Gastroesophageal sphincter (tissue), 4 donors: Measurements from ENCODE around the gene CHST14. TPM values are rescaled to one million over a fixed set of nuclear protein-coding genes. Genes with fewer than 3 reads are reported as not detected.

ENCODE experiments used
- ATAC-seq: fragments of 150-250 bp; one replicate; pipeline ENCODE4 v1.9.1; 2016; ENCODE audit warnings: mild to moderate bottlenecking, moderate library complexity
- H3K27ac ChIP-seq, 4 donors: fragments of 200-600 bp; sonication (generic) in 3 of 4; 1 replicate in 3 of 4; 2 replicates in 1 of 4; pipeline ENCODE4 v1.5.1; 2016 to 2019
- H3K27me3 ChIP-seq: fragments of 200-600 bp; sonication (generic); one replicate; pipeline ENCODE4 v1.5.1; 2019
- H3K36me3 ChIP-seq, 2 donors: fragments of 200-600 bp; sonication (generic); one replicate each; pipeline ENCODE4 v1.5.1; 2019; ENCODE audit warnings: control low read depth in 1 of 2
- H3K4me1 ChIP-seq, 3 donors: fragments of 200-600 bp; sonication (generic); 1 replicate in 2 of 3; 2 replicates in 1 of 3; pipeline ENCODE4 v1.5.1; 2016 to 2019; ENCODE audit warnings: control low read depth in 2 of 3
- H3K4me3 ChIP-seq, 2 donors: fragments of 200-600 bp; sonication (generic); one replicate each; pipeline ENCODE4 v1.5.1; 2019; ENCODE audit warnings: mild to moderate bottlenecking in 1 of 2, moderate library complexity in 1 of 2
- H3K9me3 ChIP-seq, 3 donors: fragments of 200-600 bp; sonication (generic); one replicate each; pipeline ENCODE4 v1.5.1; 2017 to 2019; ENCODE audit warnings: control low read depth in 2 of 3
- EP300 ChIP-seq: sonication (generic); formaldehyde crosslinking; IDR thresholded peaks from one replicate; pipeline ENCODE4 v1.6.1; 2017; ENCODE audit warnings: antibody characterized with exemption, mild to moderate bottlenecking
- POLR2A ChIP-seq, 2 donors: fragments of 450-650 bp; IDR thresholded peaks; one replicate each; pipeline ENCODE4 v1.6.1; 2017; ENCODE audit warnings: antibody characterized with exemption in 2 of 2, mild to moderate bottlenecking in 2 of 2, moderate library complexity in 1 of 2
- POLR2AphosphoS5 ChIP-seq: sonication (generic); formaldehyde crosslinking; IDR thresholded peaks from one replicate; pipeline ENCODE4 v1.6.1; 2017; ENCODE audit warnings: antibody characterized with exemption
- WGBS, 2 donors: methylation state at CpG; one replicate each; pipeline ENCODE4 v1.1.5; 2018; ENCODE audit warnings: low coverage in 1 of 2; 5-methylcytosine and 5-hydroxymethylcytosine counted together
- total RNA-seq, 4 donors: library from RNA; depleted of rRNA; stranded (reverse); fragments of >200 nt; gene quantifications; one replicate each; pipeline ENCODE4 v1.1.0, GENCODE V29; 2016
- TF ChIP-seq, protein P1 (sequence below), 4 experiments: fragments of 200-600 bp in 2 of 4; fragments of 450-650 bp in 2 of 4; sonication (generic) in 1 of 4; IDR thresholded peaks; one replicate each; pipeline ENCODE4 v1.5.1; 2017 to 2019; ENCODE audit warnings: antibody characterized with exemption in 4 of 4, mild to moderate bottlenecking in 2 of 4, moderate library complexity in 2 of 4

CHST14 gene
- total RNA-seq, 4 donors from 2014 or later = 7.8 to 18.4 (median 11.7) TPM

DNA sequence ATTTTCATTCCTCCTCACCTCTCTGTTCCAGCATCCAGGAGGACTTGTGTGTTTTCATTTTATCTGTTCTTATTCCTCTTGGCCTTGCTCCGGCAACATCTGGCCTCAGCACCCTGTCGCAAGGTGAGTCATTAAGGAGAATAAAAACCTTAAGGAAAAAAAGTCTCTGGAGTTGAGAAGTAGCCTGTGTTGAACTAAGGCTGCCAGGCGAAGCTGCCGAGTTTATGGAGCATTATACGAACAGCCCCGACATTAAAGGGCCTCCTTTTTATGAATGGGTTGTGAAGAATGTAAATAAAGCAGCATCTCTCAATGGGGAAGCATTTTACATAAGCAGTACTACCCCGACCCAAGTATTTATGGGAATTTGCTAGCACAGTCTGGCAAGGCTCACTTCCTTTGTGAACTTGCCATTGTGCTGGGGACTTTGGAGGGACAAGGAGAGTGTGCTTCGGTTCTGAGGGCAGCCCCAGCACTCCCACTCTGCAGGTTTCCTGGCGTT lies 25.3 kb upstream of the CHST14 start:
- ATAC-seq = no peak
- no peaks in the 10 kb centered on the region for H3K36me3 ChIP-seq
- H3K27ac ChIP-seq = peak overlapping the region in 2 of 4 donors; percentile 15 to 47
- H3K4me1 ChIP-seq = peaks cover 0 to 53% (median 9%) of the 10 kb centered on the region in 3 donors
- TF ChIP-seq, protein P1, sequence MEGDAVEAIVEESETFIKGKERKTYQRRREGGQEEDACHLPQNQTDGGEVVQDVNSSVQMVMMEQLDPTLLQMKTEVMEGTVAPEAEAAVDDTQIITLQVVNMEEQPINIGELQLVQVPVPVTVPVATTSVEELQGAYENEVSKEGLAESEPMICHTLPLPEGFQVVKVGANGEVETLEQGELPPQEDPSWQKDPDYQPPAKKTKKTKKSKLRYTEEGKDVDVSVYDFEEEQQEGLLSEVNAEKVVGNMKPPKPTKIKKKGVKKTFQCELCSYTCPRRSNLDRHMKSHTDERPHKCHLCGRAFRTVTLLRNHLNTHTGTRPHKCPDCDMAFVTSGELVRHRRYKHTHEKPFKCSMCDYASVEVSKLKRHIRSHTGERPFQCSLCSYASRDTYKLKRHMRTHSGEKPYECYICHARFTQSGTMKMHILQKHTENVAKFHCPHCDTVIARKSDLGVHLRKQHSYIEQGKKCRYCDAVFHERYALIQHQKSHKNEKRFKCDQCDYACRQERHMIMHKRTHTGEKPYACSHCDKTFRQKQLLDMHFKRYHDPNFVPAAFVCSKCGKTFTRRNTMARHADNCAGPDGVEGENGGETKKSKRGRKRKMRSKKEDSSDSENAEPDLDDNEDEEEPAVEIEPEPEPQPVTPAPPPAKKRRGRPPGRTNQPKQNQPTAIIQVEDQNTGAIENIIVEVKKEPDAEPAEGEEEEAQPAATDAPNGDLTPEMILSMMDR (IDR thresholded peaks at IDR 0.05) = no peak
- TF ChIP-seq POLR2AphosphoS5 (no peak), POLR2A (IDR thresholded peaks at IDR 0.05) (no peak)
- H3K4me3 ChIP-seq = no peak overlapping the region
- 3 to 34% methylated on average over 7 to 9 of the region's 9 CpGs for WGBS, 2 donors
- no peaks in the 10 kb centered on the region for H3K27me3 ChIP-seq
- H3K9me3 ChIP-seq = no peaks in the 10 kb centered on the region

DNA sequence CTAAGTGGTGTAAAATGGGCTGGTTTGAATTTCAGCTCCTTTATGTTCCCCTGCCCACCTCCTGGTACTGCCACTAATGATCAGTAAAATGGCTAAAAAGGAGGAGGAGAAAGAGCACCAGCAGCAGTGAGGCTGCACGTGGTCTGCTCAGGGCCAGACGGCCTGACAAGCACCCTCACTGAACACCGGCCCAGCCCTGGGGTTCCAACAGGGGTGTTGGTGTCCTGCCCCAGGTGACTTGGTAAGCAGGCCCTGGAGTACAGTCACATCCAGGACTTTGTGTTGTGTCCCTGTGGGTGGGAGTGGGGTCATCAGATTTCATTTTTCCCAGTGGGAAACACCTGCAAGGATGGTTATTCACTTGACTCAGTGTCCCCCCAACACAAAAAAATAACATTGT lies 24.6 kb upstream of the CHST14 start:
- 62% methylated on average over 3 of the region's 3 CpGs; no CpG with 5 or more reads in 1 of the 2 donors for WGBS, 2 donors
- Histone ChIP-seq H3K4me3 (no peak overlapping the region), H3K27ac (peak overlapping the region in 1 of 4 donors; percentile 47), H3K36me3 (no peaks in the 10 kb centered on the region), H3K9me3 (no peaks in the 10 kb centered on the region), H3K27me3 (no peaks in the 10 kb centered on the region), H3K4me1 (peaks cover 0 to 51% (median 9%) of the 10 kb centered on the region in 3 donors)
- TF ChIP-seq POLR2A (IDR thresholded peaks at IDR 0.05) (no peak), EP300 (no peak), POLR2AphosphoS5 (no peak)
- TF ChIP-seq, protein P1 (IDR thresholded peaks at IDR 0.05) = no peak
- no peak for ATAC-seq

DNA sequence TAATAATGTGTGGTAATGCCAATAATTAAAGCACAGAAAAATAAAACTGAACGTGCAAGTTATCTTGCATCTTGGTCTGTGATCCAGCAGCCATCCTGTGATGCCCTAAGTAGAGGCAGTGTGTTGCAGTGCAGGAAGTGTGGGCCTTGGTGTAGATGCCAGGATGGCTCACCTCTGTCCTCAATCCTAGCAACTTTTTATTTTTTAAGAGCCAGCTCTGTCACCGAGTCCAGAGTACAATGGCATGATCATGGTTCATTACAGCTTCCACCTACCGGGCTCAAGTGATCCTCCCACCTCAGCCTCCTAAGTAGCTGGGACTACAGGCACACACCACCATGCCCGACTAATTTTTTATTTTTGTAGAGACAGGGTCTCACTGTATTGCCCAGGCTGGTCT lies 22.4 kb upstream of the CHST14 start:
- Histone ChIP-seq H3K27me3 (no peaks in the 10 kb centered on the region), H3K27ac (no peak overlapping the region), H3K36me3 (no peaks in the 10 kb centered on the region), H3K4me3 (no peak overlapping the region), H3K4me1 (peaks cover 0 to 57% (median 8%) of the 10 kb centered on the region in 3 donors), H3K9me3 (no peaks in the 10 kb centered on the region)
- TF ChIP-seq EP300 = no peak
- TF ChIP-seq, protein P1 (IDR thresholded peaks at IDR 0.05) = no peak
- no peak for TF ChIP-seq POLR2AphosphoS5
- TF ChIP-seq POLR2A (IDR thresholded peaks at IDR 0.05) = no peak
- ATAC-seq = no peak
- 90 to 96% methylated on average over 4 of the region's 4 CpGs for WGBS, 2 donors

DNA sequence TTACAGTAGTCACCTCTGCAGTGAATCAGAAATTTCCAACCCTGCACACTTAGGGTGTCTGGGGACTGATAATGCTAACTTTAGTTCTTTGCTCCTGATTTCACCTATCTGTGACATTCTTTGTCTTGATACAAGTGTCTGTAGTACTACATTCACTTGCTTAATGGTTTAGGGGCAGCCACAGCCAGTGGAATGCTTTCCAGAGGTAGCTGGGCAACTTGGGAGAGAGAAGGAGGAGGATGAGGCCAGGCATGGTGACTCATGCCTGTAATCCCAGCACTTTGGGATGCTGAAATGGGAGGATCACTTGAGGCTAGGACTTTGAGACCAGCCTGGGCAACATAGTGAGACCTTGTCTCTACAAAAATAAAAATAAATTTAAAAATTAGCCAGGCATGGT lies 21.5 kb upstream of the CHST14 start:
- H3K36me3 ChIP-seq = no peaks in the 10 kb centered on the region
- H3K27me3 ChIP-seq = no peaks in the 10 kb centered on the region
- H3K9me3 ChIP-seq = no peaks in the 10 kb centered on the region
- ATAC-seq = no peak
- no peak overlapping the region for H3K4me3 ChIP-seq
- no peak for TF ChIP-seq EP300
- TF ChIP-seq, protein P1 (IDR thresholded peaks at IDR 0.05) = no peak
- no peak for TF ChIP-seq POLR2AphosphoS5
- no peak for TF ChIP-seq POLR2A (IDR thresholded peaks at IDR 0.05)
- H3K4me1 ChIP-seq = peaks cover 0 to 57% (median 8%) of the 10 kb centered on the region in 3 donors
- H3K27ac ChIP-seq = no peak overlapping the region

DNA sequence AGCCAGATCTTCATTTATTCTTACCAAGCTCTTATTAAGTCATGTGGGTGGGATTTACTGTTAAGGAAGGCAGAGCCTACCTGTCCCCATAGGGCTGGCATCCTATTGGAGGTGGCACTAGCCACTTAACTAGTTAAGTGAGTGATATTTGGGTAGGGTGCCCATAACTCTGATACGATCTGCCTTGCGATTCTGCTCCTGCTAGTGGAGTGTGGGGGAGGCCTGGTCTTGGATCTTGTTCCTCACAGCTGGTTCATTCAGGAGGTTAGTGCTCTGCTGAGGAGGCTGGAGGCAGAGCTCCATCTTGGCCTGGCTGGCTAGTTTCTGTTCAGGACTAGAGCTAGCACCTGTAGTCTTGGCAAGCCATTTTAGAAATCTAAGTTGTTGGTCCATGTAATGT lies 20.7 kb upstream of the CHST14 start:
- no peaks in the 10 kb centered on the region for H3K36me3 ChIP-seq
- no peak overlapping the region for H3K4me3 ChIP-seq
- peaks cover 0 to 57% (median 13%) of the 10 kb centered on the region in 3 donors for H3K4me1 ChIP-seq
- no peak for ATAC-seq
- 79% methylated on average over 2 of the region's 2 CpGs; no CpG with 5 or more reads in 1 of the 2 donors for WGBS, 2 donors
- H3K27ac ChIP-seq = no peak overlapping the region
- TF ChIP-seq POLR2A (IDR thresholded peaks at IDR 0.05) (no peak), POLR2AphosphoS5 (no peak), EP300 (no peak)
- TF ChIP-seq, protein P1 (IDR thresholded peaks at IDR 0.05) = no peak
- no peaks in the 10 kb centered on the region for H3K27me3 ChIP-seq
- no peaks in the 10 kb centered on the region for H3K9me3 ChIP-seq
